NCI-H128 (cell line): ENCODE data around the gene ESAM.

Experiments
- DNase-seq: peaks from one replicate; lab custom pipeline; 2025; ENCODE audit not compliant: unreplicated experiment; lab: John Stamatoyannopoulos, UW

The ESAM gene

DNA sequence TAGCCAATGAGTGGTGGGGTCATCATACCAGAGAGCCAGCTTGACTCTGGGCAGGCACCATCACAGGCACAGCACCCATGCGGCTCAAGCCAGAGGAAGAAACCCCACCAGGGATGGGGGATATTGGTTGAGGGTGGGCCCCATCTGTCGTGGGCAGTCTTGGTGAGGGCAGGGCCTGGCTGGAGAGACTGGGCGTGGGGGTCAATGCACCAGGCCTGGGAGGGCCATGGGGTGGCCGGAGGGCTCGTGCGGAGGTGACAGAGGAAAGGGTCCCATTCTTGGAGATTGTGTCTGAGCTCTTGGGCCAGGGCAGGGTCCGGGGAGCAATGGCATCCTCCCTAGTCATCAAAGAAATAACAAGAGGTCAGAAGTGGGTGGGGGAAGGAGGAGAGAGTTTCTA, 8.5 kb downstream of the ESAM start:
- DNase-seq: no peak

DNA sequence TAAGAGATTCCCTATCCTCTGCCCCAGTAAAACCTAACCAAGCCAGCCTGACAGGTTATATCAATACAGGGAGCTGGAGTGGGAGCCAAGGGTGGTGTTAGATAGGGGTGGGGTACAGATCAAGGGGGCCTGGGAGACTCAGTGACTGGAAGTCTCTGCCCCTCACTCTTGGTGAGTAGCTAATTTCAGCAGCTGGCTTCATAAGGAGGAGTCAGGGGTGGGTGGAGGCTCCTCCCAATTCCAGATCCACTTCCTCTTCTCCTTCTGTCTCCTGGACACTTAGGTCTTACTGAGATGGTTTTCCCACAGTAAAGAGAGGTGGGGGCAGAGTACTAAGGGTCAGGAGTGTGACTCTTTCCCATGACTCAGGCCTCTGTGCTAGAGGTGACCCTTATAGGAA, 8.9 kb downstream of the ESAM start:
- no peak for DNase-seq

DNA sequence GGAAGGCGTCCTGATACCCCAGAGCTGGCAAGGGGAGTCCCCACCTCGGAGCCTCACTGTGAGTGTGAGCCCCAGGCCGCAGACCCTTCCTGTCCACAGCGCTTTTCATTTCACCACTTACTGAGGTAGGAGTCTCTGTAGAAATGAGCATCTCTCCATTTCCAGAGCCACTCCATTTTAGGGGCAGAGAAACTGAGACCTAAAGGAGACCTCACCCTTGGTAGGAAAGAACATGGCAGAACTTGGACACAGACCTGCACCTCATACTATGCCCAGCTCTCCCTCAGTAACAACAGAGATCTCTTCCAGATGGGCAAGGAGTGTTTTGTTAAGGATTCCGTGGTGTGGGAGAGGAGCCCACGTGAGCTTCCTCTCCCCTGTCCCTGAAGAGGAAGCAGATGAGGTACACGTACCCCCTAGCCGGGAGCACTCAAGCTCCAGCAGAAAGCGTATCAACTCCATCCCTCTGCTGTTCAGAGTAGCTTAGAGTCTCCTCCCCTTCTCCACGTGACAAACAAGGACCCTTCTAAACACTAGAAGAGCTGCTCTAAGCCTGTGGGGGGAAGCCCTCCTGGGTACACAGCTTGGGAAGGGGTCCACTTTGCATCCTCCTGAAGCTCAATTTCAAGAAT, 9.5 kb downstream of the ESAM start:
- no peak for DNase-seq

- DNase-seq: no peak
Observed at GRCh38 chr11:124751741-124752470, 10.2 kb downstream of the ESAM start, which contains the start of gene VSIG2. TSS of gene VSIG2 (minus strand) at chr11:124752255. CDS start at chr11:124752137, 118 bp downstream.

GRCh38 chr11:124751391-124751740, 10.7 kb downstream of the ESAM start:
- DNase-seq: no peak

- DNase-seq: no peak
Observed at GRCh38 chr11:124749912-124750311, 12.2 kb downstream of the ESAM start.

GRCh38 chr11:124748481-124749343, 13.4 kb downstream of the ESAM start:
- no peak for DNase-seq

DNA sequence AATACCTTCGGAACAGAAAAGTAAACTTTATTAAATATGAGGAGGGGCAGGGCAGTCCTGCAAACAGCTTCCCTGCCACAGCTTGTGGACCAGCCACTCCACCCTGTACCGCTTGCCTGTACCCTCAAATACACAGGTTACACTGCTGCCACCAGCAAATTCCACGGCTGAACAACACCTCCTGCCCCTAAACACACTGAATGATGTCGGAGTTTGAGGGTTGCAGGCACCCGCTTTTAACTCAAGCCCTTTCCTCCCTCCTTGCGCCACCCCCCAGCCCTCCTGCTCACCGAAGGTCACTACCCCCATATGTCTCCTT, 14.0 kb downstream of the ESAM start:
- no peak for DNase-seq

DNA sequence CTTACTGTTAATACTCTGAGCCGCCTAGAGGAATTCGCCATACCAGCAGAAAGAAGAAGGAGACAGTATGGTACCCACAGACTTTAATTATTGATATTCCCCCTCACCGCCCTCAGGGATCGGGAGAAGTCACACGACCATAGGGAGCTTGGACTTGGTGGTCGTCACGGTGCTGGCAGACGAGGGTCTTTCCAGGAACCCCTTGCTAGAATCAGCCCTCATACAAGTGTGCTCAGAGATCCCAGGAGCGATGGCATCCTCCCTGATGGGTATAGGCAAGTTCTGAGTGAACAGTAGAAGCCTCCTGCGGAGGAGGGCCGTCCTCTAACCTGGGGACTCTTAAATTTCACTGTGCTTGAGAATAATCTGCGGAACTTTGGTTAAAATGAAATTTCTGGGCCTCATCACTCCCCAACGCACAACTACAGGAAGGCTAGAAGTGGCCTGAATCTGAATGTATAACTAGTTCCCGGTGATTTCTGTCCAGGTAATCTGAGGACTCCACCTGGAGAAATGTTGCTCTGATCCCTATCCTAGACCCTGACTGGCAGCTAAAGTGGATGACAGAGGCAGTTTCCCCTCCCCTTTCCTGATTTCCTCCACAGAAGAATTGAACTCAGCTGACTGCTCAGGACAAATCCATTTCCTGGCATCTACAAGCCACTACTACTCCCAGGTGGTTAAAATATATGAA, 14.5 kb downstream of the ESAM start:
- no peak for DNase-seq

DNA sequence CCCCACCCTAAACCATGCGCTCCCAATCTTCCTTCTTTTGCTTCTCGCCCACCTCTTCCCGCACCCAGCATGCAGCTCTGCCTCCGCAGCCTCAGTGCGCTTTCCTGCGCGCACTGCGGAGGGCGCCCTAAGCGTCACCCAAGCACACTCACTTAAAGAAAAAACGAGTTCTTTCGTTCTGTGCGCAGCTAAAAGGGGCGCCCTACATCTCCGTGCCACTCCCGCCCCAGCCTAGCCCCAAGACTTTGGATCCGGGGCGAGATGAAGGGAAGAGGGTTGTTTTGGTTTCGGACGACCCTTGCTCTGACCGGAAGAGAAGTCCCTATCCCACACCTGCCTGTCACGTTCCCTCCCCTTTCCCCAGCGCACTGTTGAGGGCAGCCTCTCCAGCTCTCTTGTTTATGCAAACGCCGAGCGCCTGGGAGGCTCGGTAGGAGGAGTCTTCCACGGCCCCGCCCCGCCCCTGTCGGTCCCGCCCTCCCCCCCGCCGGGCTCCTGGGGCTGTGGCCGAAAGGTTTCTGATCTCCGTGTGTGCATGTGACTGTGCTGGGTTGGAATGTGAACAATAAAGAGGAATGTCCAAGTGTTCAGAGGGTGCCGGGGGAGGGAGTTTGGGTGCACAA, 15.4 kb downstream of the ESAM start:
- no peak for DNase-seq

DNA sequence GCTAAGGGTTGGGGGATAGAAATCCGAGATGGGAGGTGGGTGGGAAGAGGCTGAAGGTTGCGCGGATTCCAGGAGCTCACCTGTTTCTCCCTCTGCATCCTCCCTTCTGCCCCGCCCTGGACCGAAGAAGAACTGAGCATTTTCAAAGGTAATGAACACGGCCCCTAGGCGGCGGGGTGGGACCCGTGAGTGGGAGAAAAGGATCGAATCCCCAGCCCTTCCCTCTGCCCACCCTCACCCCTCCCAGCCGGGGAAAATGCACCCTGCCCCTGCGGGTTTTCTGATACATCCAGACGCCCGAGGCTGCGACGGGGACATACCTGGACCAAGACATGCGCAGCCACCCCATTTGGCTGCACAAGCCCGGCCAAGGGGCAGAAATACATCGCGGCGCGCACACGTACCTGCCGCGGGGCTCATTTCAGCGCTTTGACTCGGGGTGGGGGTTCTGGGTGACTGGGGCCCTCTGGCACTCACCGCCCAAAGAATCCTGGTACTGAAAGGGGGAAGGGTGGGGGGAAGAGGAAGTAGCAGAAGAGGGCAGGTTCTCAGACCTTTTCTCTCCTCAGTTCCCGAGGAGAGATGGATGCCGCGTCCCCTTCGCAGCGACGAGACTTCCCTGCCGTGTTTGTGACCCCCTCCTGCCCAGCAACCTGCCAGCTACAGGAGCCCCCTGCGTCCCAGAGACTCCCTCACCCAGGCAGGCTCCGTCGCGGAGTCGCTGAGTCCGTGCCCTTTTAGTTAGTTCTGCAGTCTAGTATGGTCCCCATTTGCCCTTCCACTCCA, 16.1 kb downstream of the ESAM start:
- DNase-seq: no peak

DNA sequence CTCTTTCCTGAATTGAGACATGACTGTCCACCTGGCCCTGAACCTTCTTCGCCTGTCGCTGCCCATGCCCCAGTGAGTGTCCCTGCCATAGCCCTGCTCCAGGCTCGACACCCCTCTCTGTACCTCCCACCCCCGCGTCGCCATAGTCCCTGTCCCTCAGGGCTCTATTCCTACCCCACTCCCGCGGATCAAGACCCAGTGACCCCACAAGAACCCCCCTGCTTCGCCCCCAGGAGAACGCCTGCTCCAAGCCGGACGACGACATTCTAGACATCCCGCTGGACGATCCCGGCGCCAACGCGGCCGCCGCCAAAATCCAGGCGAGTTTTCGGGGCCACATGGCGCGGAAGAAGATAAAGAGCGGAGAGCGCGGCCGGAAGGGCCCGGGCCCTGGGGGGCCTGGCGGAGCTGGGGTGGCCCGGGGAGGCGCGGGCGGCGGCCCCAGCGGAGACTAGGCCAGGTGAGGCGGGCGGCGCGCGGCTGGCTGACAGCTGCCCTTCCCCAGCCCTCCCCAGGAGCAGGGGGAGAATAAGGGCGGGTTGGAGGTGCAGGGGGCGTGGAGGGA, 16.7 kb downstream of the ESAM start:
- no peak for DNase-seq

DNA sequence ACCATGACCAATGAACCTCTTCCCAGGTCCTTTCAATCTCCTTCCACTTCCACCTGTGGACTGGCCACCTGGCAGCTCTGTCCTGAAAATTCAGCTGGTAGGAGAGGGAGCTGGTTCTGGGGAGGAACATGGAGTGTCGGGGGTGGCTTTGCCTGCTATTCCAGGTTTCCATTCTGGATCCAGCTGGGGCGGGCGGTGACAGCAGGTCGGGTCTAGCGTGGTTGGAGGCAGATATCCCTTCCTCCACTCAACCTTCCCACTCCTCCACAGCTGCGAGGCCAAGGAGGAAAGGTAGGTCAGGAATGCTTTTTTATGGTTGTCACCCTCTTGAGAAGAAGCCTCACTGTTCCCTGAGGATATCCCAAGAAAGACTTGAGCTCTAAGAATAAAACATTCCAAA, 19.0 kb downstream of the ESAM start:
- DNase-seq: no peak

GRCh38 chr11:124742555-124742954, 19.5 kb downstream of the ESAM start:
- DNase-seq: no peak

- no peak for DNase-seq
Observed at GRCh38 chr11:124740277-124740882, 21.7 kb downstream of the ESAM start.

DNA sequence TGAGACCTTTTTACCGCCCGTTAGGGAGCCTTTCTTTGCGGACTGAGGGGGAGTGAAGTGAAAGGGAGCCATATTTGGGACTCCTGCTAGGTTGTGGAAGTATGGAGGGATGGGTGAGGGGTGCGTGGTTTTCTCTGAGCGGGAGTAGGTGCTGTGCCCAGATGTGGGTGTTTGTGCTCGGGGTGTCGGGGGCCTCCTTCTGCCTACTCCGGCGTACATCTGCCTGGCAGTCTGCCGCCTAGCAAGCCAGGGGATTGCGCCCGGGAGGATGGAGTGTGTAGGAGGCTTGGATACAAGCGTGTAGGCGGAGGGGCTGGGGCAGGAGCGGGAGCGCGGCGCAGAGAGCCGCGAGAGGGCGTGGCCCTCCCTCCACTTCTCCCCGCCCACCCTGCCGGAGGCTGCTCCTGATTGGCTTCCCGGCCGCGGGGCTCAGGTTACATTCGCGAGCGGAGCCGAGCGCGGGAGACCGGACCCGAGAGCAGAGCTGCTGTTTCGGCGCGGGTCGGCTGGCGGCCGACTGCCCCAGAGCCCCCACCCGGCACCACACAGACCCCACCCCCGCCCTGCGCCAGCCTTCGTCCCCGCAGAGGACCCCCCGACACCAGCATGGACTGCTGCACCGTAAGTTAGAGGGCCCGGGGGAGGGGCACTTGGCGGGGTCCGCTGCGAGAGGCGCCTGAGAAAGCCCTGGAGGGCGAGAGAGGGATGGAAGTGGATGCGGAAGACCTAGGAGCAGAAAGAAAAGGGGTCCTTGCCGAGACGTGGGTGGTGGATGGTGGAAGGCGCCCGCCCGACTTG, 22.4 kb downstream of the ESAM start, which contains the start of gene NRGN:
Gene NRGN (plus strand): TSS at position 464 of the 798 bp plus-strand sequence. CDS start 143 bp downstream, at position 607.
- peak; percentile 82 for DNase-seq

DNA sequence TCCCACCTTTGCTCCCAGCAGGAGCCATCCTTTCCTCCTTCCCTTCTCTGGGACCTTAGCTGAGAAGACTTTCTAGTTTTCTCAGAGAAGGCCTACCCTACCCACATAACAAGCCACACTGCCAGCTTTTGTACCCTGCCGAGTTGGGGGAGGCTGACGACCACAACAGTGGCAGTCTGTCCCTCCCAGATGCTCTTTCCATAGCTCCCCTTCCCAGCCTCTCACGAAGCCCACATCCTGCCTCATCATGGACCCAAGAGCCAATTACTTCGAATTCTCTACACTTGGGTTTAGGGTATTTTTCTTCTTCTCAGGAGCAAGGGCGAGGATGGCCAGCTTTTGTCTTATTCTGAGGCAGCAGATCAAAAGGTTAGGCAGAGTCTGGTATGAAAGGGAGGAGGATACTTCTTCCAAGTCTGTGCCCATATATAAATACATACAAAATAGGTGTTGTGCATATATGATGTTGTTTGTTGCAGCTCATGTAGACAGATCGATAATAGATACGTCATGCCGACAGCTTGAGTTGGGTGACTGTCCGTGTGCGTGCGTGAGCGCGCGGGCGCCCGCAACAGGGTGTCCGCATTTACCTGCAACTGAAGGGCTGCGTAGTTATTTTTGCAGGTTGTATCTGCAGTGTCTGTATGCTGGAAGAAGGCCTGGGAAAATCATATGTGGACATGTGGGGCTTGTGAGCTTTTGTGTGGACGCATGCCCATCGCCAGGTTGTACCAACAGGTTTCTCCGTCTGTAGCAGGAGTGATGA, 23.2 kb downstream of the ESAM start:
- no peak for DNase-seq
